Fibroblast of skin of back (primary cell): ENCODE results near the gene KEAP1.

Experiments
- DNase-seq: peaks from one replicate; pipeline ENCODE4 v3.0.0-alpha.2; 2013

The KEAP1 gene

DNA sequence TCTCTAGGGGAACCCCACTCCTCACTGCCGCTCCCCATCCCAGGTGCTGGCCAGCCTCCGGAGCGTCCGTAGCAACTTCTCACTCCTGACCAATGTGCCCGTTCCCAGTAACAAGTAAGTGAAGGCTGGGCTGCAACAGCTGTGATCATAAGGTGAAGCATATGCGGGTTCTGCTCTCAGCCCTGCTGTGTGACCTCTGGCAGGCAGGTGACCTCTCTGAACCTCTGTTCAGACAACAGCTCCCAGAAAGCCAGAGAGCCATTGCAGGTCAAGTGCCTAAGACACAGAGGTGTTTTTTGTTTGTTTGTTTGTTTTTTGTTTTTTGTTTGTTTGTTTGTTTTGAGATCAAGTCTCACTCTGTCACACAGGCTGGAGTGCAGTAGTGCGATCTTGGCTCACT lies 54.1 kb downstream of the KEAP1 start:
- no peak for DNase-seq

DNA sequence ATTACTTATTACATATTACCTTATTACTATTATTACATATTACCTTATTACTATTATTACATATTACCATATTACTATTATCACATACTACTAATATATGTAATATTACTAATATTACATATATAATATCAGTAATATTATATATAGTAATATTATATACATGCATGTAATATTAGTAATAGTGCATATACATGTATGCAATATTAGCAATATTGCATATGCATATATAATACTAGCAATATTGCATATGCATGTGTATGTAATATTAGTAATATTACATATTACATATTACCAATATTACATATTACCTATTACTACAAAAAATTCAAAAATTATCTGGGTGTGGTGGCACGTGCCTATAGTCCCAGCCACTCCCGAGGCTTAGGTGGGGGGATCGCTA lies 60.5 kb downstream of the KEAP1 start:
- DNase-seq, result no peak

GRCh38 chr19:10439588-10439987 lies 63.6 kb downstream of the KEAP1 start:
- no peak for DNase-seq
